COLO668 (cell line): ENCODE results near the gene KREMEN1.
"Not testable (repeated sequence)": the region's sequence is repeated elsewhere in the genome, so short reads cannot be mapped to it uniquely, and the experiment has no call there.

Experiments
- DNase-seq: peaks from one replicate; lab custom pipeline; 2025; ENCODE audit not compliant: unreplicated experiment; lab: John Stamatoyannopoulos, UW

Gene KREMEN1

GRCh38 chr22:29102300-29102699, 29.5 kb downstream of the KREMEN1 start:
- DNase-seq, result no peak

- DNase-seq, result no peak
Observed at GRCh38 chr22:29103121-29103520, 30.3 kb downstream of the KREMEN1 start.

- DNase-seq, result no peak
Observed at GRCh38 chr22:29105468-29105867, 32.6 kb downstream of the KREMEN1 start.

DNA sequence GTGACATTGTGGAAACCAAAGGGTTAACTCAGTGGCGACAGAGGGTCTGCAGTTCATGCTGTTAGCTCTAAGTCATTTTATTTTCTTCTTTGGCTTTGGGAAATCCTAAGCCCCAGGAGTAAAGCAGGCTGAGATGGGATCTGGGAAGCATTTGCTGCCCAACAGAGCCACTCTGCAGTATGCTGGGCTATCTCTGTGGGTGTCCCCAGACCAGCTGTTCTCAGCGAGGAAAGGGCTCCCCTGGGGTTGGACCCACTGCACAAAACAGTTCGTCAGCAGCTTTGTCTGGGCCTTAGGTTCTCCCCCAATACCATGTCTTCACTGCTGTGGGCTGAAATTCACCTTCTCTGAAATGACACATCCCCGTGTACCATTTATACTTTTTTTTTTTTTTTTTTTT, 34.0 kb downstream of the KREMEN1 start:
- no peak for DNase-seq

- no peak for DNase-seq
Observed at GRCh38 chr22:29108137-29108536, 35.3 kb downstream of the KREMEN1 start.

DNA sequence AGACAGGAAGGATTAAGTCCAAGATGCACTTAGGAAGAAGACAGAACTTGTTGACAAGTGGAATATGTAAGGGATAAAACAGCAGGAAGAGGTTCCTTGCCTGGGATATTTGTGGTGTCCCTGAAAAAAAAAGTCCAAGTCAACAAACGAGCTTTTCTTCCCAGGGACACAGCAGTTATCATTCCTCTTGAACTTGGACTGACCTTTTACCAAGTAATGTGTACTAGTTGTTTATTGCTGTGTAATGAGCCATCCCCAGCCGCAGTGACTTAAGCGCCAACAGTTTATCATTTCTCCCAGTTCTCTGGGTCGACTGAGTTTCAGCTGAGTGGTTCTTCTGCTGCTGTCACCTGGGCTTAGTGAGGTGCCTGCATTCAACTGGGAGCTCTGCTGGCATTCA, 37.0 kb downstream of the KREMEN1 start:
- DNase-seq, result no peak

DNA sequence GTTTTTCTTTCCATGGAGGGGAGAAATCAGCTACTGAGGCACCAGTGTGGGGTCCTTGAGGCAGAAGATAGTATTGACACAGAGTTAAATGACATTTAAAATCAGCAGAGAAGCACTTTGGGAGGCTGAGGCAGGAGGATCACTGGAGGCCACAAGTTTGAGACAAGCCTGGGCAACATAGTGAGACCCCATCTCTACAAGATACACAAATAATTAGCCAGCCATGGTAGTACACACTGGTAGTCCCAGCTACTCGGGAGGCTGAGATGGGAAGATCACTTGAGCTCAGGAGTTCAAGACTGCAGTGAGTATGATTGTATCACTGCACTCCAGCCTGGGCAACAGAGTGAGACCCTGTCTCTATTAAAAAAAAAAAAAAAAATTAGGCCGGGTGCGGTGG, 38.1 kb downstream of the KREMEN1 start:
- no peak for DNase-seq

DNA sequence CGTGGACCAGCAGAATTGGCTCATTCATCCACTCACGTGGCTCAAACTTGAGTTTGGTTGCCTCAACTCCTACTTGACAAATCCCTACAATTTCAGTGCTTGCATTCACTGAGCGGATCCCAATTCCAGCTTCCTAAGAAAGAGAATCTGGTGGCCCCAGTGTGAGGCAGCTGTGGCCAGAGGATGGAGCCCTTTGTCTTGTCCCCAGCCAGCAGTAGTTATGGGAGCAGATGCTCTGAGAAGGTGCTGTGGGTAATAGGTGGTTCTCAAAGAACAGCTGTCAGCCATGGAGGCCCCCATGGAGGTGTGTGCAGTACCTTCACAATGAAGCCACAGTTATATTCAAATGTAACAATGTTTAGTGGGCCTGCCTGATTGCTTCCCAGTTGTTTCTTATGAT, 39.3 kb downstream of the KREMEN1 start:
- peak; percentile 33 for DNase-seq

DNA sequence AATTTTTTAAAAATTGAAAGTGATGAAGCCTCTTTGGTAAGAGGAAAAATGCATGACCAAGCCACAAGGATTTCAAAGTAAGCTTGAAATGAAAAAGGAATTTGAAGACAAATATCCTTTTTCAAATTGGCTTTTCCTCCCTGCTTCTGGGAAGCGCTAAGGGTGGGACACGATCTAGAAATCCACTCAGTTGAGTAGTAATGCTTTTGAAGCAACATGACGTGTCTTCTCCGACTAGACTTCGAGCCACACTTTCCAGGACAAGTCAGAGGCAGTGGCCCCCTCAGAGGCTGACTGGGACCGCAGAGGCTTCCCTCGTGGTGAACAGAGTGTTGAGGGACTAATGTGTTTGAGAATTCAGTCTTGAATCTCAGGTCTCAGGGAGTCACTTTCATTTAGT, 39.8 kb downstream of the KREMEN1 start:
- DNase-seq, result no peak

- DNase-seq, result no peak
Observed at GRCh38 chr22:29113319-29113718, 40.5 kb downstream of the KREMEN1 start.

- no peak for DNase-seq
Observed at GRCh38 chr22:29114392-29114791, 41.6 kb downstream of the KREMEN1 start.

- DNase-seq, result no peak
Observed at GRCh38 chr22:29115682-29116288, 43.0 kb downstream of the KREMEN1 start.

DNA sequence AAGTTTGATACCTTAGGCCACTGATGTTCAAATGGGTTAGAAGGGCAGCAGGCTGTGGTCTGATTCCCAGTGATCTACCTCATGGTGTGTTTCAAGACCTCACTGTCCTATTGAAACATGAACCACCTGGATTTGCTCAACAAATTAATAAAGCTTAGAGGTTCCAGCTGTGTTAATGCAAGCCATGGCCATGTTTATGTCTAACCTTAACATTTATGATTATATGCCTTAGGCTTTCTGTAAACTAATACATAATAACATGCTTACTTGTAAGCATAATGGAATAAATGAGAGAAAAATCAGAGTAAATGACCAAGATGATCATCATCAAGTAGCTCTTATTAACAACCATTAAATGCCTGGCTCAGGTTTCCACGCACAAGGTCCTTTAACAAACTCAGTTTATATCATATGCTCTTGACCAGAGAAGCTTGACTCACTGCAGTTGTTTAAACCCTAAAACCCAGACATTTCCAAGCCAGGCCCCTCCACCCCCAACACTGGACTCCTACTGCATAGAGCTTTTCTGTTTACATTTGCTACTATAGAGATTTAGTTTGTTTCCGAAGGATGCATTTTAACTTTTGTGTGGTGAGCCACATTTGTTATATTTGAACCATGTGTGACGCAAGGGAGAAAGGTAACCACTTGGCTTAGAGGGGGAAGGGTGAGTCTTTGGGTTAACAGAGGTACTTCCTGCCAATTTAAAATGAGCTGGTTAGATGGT, 43.7 kb downstream of the KREMEN1 start:
- DNase-seq, result no peak

- DNase-seq, result no peak
Observed at GRCh38 chr22:29117799-29118477, 45.1 kb downstream of the KREMEN1 start.

DNA sequence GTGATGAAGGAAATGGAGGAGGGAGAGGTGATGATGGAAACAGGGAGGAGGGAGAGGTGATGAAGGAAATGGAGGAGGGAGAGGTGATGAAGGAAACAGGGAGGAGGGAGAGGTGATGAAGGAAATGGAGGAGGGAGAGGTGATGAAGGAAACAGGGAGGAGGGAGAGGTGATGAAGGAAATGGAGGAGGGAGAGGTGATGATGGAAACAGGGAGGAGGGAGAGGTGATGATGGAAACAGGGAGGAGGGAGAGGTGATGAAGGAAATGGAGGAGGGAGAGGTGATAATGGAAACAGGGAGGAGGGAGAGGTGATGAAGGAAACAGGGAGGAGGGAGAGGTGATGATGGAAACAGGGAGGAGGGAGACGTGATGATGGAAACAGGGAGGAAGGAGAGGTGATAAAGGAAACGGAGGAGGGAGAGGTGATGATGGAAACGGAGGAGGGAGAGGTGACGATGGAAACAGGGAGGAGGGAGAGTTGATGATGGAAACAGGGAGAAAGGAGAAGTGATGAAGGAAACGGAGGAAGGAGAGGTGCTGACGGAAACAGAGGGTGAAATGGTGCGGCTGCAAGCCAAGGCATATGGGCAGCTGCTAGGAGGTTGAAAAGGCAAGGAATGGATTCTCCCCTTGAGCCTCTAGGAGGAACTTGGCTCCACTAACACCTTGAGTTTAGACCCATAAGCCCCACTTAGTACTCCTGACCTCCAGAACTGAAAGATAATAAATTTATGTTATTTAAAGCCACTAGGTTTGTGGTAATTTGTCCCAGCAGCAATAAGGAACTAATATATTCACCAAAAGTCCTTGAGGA, 47.5 kb downstream of the KREMEN1 start:
- not testable (repeated sequence) for DNase-seq

DNA sequence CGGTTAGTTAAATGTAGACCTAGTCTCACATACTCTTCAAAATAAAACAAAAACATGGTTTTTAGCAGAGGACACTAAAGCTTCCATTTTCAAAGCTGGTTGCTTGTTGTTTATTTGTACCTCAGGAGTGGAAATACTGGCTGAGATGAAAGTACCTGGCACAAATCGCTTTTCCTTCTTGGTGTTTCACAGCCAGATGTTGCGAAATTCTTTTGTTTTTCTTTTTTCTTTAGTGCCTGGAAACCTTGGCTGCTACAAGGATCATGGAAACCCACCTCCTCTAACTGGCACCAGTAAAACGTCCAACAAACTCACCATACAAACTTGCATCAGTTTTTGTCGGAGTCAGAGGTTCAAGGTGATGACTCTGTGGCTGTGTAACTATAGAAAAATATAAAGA, 48.3 kb downstream of the KREMEN1 start:
- DNase-seq, result no peak

- DNase-seq, result no peak
Observed at GRCh38 chr22:29122041-29122440, 49.2 kb downstream of the KREMEN1 start.

DNA sequence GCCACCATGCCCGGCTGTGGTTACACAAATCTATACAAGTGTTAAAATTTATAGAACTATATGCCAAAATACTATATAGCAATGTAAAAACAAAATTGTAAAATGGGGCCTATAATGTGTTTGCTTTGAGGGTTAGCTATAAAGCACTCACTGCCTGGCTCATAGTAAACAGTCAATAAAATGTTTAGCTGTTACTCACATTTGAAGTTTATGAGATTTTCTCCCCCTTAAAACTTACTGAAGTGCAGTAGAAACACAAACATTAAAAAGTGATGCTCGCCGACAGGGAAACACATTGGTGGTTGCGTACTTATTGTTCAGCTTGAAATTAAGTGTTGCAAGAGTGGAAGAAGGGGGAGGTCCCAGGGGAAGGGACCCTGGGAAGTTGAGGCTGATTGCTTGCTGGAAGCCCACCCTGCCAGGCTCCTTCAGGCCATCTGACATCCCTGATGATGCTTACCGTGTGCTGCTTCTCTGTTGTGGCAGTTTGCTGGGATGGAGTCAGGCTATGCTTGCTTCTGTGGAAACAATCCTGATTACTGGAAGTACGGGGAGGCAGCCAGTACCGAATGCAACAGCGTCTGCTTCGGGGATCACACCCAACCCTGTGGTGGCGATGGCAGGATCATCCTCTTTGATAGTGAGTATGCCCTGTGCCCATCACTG, 52.1 kb downstream of the KREMEN1 start:
- DNase-seq, result no peak

DNA sequence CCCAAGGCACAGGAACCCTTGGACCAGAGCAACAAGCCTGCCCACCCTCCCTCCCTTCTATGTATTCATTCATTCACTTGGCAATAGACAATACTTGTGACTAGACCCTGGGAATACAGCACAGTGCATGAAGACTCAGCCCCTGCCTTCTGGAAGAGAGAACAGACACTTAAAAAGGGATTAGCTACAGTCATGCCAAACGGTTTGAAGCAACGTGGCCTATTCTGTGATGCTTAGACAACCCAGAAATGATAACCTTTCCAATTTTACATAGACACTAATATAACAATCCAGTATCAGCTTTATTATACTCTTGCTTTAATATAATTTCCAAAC, 52.6 kb downstream of the KREMEN1 start:
- no peak for DNase-seq

DNA sequence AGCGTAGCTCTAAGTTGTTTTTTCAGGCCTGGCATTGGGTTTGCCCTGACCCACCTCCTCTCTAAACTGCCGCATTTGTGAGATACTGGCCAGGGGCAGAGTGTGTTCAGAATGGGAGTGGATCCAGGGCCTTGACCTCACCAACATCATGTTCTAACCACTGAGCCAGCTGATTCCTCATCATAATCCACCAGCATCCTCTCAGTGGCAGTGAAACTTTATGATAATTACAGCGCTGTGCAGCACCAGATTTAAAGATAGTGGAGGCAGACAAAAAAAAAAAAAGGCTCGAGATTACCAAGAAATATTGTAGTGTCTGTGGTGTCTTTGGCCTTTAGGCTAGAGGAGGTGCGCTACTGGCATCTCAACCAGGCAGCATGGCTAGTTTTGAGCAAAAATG, 53.0 kb downstream of the KREMEN1 start:
- no peak for DNase-seq
